Measurements from ENCODE around the gene DPEP2.

The DPEP2 gene

DNA sequence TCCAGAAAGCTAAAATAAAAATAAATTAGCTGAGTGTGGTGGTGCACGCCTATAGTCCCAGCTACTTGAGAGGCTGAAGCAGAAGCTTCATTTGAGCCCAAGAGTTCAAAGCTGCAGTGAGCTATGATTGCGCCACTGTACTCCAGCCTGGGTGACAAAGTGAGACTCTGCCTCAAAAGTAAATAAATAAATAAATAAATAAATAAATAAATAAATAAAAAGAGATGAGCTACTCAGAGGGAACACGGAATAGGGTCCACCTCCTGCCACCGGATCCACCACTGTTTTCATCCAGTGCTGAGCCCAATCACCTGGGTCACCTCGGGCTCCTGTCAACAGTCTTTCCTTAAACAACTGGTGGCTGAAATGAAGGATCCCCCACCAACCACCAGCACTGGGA, 12.3 kb downstream of the DPEP2 start:
- H3K4me3 ChIP-seq (ENCODE audit: low read depth, low read length): no peak overlapping the region
- in situ Hi-C loops (cut with HindIII; ENCODE audit: low sequenced_read_pairs): no loop called here
- DNase-seq (ENCODE audit: low read depth, low spot score): no peak
- TF ChIP-seq CTCF (IDR thresholded peaks at IDR 0.05; ENCODE audit: low read depth, low read length): no peak

GRCh38 chr16:67982011-67982696, 17.1 kb downstream of the DPEP2 start:
- DNase-seq (ENCODE audit: low read depth, low spot score): no peak
- TF ChIP-seq CTCF (IDR thresholded peaks at IDR 0.05; ENCODE audit: low read depth, low read length): no peak
- H3K4me3 ChIP-seq (ENCODE audit: low read depth, low read length): no peak overlapping the region
- in situ Hi-C loops (cut with HindIII; ENCODE audit: low sequenced_read_pairs): no loop called here

- DNase-seq (ENCODE audit: low read depth, low spot score): no peak
Measured at GRCh38 chr16:67979955-67980678, 19.2 kb downstream of the DPEP2 start, which contains the start of gene DPEP3. Gene DPEP3 (minus strand): TSS chr16:67980499. CDS start chr16:67980380, 119 bp downstream.

GRCh38 chr16:67977469-67978227, 21.6 kb downstream of the DPEP2 start:
- no peak overlapping the region for H3K4me3 ChIP-seq (ENCODE audit: low read depth, low read length)
- no peak for DNase-seq (ENCODE audit: low read depth, low spot score)
- TF ChIP-seq CTCF (IDR thresholded peaks at IDR 0.05; ENCODE audit: low read depth, low read length): no peak
- in situ Hi-C loops (cut with HindIII; ENCODE audit: low sequenced_read_pairs): no loop called here

More at GRCh38 chr16:67979955-67980678, 19.2 kb downstream of the DPEP2 start, which contains the start of gene DPEP3:
- TF ChIP-seq CTCF (IDR thresholded peaks at IDR 0.05; ENCODE audit: low read depth, low read length): peak; percentile 38
- in situ Hi-C loops (cut with HindIII; ENCODE audit: low sequenced_read_pairs): no loop called here
- no peak within 1 kb of the TSS for H3K4me3 ChIP-seq (ENCODE audit: low read depth, low read length)

GRCh38 chr16:67977005-67977404, 22.3 kb downstream of the DPEP2 start:
- DNase-seq (ENCODE audit: low read depth, low spot score): no peak
- in situ Hi-C loops (cut with HindIII; ENCODE audit: low sequenced_read_pairs): no loop called here
- TF ChIP-seq CTCF (IDR thresholded peaks at IDR 0.05; ENCODE audit: low read depth, low read length): no peak
- H3K4me3 ChIP-seq (ENCODE audit: low read depth, low read length): no peak overlapping the region

DNA sequence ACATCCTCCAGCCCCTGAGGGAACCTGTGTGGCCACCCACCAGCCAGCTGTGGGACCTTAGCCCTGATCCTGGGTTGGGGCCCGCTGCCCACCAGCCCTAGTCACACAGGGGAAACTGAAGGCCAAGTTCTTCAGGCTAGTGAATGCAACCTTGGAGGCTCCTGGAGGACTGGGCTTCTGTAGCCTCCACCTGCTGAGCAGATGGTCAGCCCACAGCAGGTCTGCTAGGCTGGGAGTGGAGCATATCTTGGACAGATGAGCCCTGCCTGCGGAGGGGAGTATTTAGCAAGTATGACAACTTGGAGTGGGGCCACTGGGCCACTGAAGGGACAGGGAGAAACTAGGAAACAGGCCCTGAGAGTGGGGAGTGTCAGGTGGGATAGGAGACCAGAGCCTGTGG, 23.1 kb downstream of the DPEP2 start:
- in situ Hi-C loops (cut with HindIII; ENCODE audit: low sequenced_read_pairs): no loop called here
- TF ChIP-seq CTCF (IDR thresholded peaks at IDR 0.05; ENCODE audit: low read depth, low read length): no peak
- no peak overlapping the region for H3K4me3 ChIP-seq (ENCODE audit: low read depth, low read length)
- DNase-seq (ENCODE audit: low read depth, low spot score): no peak
